ENCODE measurements around the gene ANKRD6.

Gene ANKRD6

DNA sequence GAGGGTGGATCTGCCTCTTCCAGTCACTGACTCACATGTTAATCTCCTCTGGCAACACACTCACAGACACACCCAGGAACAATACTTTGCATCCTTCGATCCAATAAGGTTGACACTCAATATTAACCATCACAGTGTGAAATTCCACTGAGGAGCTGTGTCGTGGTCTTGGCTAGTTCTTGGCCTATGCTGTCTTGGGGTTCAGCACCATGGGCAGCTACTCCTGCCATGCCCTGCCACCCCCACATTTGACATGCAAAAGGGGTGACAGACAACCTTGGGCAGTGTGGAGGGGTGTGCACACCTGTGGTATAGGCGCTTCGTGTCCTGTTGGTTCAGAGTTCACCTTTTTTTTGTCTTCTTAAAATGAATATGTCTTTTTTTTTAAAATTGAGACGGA, 25.8 kb downstream of the ANKRD6 start:
- Histone ChIP-seq H3K4me1 (ENCODE audit: control insufficient read depth, insufficient read depth, low read length) (no peaks in the 10 kb centered on the region), H3K9ac (ENCODE audit: low read length) (no peak overlapping the region), H3K4me3 (ENCODE audit: low read length) (no peak overlapping the region)

DNA sequence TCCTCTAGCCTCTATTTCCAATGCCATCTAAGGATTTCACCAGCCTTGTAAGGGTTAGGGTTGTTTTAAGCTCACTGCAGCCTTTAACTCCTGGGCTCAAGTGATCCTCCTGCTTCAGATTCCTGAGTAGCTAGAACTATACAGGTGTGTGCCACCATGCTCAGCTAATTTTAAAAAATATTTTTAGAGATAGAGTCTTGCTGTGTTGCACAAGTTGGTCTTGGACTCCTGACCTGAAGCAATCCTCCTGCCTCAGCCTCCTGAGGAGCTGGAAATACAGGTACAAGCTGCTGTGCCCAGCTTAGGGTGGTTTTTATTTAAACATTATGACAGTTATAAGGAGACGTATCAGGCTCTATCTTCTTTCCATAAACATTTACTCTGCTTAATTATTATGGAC, 26.5 kb downstream of the ANKRD6 start:
- Histone ChIP-seq H3K27me3 (ENCODE audit: control insufficient read depth, insufficient read depth, low read length) (no peaks in the 10 kb centered on the region), H3K9ac (ENCODE audit: low read length) (no peak overlapping the region), H3K36me3 (ENCODE audit: control insufficient read depth, insufficient read depth, low read length) (no peaks in the 10 kb centered on the region), H3K4me3 (ENCODE audit: low read length) (no peak overlapping the region), H3K27ac (ENCODE audit: low read depth, low read length) (no peak overlapping the region), H3K4me1 (ENCODE audit: control insufficient read depth, insufficient read depth, low read length) (no peaks in the 10 kb centered on the region)

More for the DNA sequence above, 25.8 kb downstream of the ANKRD6 start:
- Histone ChIP-seq H3K36me3 (ENCODE audit: control insufficient read depth, insufficient read depth, low read length) (no peaks in the 10 kb centered on the region), H3K27ac (ENCODE audit: low read depth, low read length) (no peak overlapping the region), H3K27me3 (ENCODE audit: control insufficient read depth, insufficient read depth, low read length) (no peaks in the 10 kb centered on the region)

DNA sequence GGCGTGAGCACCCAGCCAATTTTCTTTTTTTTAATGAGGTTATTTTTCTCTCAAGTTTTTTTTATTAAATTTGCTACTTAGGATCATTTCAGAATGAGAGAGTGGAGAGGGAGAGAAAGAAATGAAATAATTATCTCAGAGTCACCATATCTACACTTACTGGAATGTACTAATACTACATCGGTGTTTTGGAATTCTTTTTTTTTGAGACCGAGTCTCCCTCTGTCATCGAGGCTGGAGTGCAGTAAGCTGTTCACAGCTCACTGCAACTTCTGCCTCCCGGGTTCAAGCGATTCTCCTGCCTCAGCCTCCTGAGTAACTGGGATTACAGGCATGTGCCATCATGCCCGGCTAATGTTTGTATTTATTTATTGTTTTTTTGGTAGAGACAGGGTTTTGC, 27.8 kb downstream of the ANKRD6 start:
- Histone ChIP-seq H3K27me3 (ENCODE audit: control insufficient read depth, insufficient read depth, low read length) (no peaks in the 10 kb centered on the region), H3K27ac (ENCODE audit: low read depth, low read length) (no peak overlapping the region), H3K9ac (ENCODE audit: low read length) (no peak overlapping the region), H3K36me3 (ENCODE audit: control insufficient read depth, insufficient read depth, low read length) (no peaks in the 10 kb centered on the region), H3K4me3 (ENCODE audit: low read length) (no peak overlapping the region), H3K4me1 (ENCODE audit: control insufficient read depth, insufficient read depth, low read length) (no peaks in the 10 kb centered on the region)

DNA sequence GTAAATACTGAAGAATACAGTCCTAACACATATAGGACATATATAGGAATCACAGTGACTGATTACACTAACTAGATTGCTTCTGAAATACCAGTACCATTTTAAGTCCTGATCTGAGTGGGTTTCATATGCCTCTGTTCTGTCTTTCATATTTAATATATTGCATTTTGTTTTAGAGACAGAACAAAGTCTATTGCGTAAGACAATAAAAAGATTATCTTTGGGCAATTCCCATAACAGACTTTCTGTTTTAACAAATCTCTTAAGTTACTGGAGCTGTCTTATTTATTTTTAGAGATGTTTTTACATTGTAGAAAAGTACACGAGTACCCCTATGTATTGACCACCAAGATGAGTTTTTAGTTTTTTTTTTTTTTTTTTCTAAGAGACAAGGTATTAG, 29.6 kb downstream of the ANKRD6 start:
- Histone ChIP-seq H3K4me1 (ENCODE audit: control insufficient read depth, insufficient read depth, low read length) (no peaks in the 10 kb centered on the region), H3K9ac (ENCODE audit: low read length) (no peak overlapping the region)

DNA sequence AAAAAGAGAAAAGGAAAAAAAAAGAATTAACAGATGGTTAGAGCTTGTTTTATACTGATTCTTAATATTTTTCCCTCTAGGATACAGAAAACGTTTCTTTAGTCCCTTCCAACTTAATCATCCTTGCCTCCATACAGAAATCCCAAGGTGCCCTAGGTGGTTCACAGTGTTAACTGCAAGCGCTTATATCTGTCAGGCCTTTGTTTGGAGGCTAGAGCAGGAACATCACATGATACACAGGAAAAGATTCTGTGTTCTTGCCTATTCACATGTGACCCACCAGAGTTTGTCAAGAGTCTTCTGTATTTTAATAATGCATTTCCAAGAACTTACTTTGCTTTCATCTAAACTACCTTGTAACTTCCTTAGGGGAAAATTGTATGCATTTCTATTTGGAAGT, 31.3 kb downstream of the ANKRD6 start:
- H3K9ac ChIP-seq (ENCODE audit: low read length), result no peak overlapping the region
- no peaks in the 10 kb centered on the region for H3K27me3 ChIP-seq (ENCODE audit: control insufficient read depth, insufficient read depth, low read length)
- H3K4me1 ChIP-seq (ENCODE audit: control insufficient read depth, insufficient read depth, low read length), result no peaks in the 10 kb centered on the region
- H3K4me3 ChIP-seq (ENCODE audit: low read length), result no peak overlapping the region
- no peak overlapping the region for H3K27ac ChIP-seq (ENCODE audit: low read depth, low read length)
- H3K36me3 ChIP-seq (ENCODE audit: control insufficient read depth, insufficient read depth, low read length), result no peaks in the 10 kb centered on the region

More for the DNA sequence above, 29.6 kb downstream of the ANKRD6 start:
- H3K27ac ChIP-seq (ENCODE audit: low read depth, low read length), result no peak overlapping the region
- H3K4me3 ChIP-seq (ENCODE audit: low read length), result no peak overlapping the region
- H3K27me3 ChIP-seq (ENCODE audit: control insufficient read depth, insufficient read depth, low read length), result no peaks in the 10 kb centered on the region
- no peaks in the 10 kb centered on the region for H3K36me3 ChIP-seq (ENCODE audit: control insufficient read depth, insufficient read depth, low read length)

DNA sequence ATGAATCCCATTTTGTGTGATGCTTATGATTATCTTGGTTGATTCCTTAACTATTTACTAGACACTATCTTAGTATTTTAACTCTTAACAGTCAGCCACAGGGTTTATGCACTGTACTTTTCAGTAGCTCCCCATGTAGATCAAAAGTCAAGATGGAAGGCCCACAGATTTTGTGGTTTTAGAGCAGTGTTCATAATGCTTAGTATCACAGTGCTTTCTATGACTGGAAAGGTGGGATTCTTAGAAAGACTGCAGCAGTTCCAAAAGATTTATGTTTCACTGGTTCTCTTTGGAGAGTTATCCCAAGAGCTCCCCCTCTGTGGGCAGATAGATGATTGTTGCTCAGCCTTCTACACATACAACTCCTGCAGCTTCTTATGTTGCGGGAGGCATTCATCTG, 34.5 kb downstream of the ANKRD6 start:
- Histone ChIP-seq H3K36me3 (ENCODE audit: control insufficient read depth, insufficient read depth, low read length) (no peaks in the 10 kb centered on the region), H3K9ac (ENCODE audit: low read length) (no peak overlapping the region), H3K27ac (ENCODE audit: low read depth, low read length) (no peak overlapping the region), H3K4me3 (ENCODE audit: low read length) (no peak overlapping the region), H3K27me3 (ENCODE audit: control insufficient read depth, insufficient read depth, low read length) (no peaks in the 10 kb centered on the region), H3K4me1 (ENCODE audit: control insufficient read depth, insufficient read depth, low read length) (no peaks in the 10 kb centered on the region)

DNA sequence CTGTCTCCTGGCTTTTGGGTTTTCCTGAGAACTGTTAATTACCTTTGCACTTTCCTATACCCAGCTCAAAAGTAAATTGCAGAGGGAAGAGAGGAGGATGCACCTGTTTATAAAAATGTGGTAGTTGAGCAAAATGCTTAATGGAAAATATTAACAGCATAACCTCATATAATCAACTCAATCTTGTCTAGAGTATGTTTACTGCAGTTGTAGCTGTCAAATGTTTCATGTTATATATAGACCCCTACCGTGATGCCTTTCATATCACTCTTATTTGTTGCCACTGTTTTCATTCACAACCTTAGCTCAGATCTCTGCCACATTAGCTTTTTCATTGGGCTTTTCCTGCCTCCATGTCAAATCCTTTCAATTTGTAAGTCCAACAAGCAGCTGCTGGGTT, 36.0 kb downstream of the ANKRD6 start:
- H3K27me3 ChIP-seq (ENCODE audit: control insufficient read depth, insufficient read depth, low read length), result no peaks in the 10 kb centered on the region
- H3K9ac ChIP-seq (ENCODE audit: low read length), result no peak overlapping the region
- H3K36me3 ChIP-seq (ENCODE audit: control insufficient read depth, insufficient read depth, low read length), result no peaks in the 10 kb centered on the region
- no peaks in the 10 kb centered on the region for H3K4me1 ChIP-seq (ENCODE audit: control insufficient read depth, insufficient read depth, low read length)
- H3K4me3 ChIP-seq (ENCODE audit: low read length), result no peak overlapping the region
- no peak overlapping the region for H3K27ac ChIP-seq (ENCODE audit: low read depth, low read length)

DNA sequence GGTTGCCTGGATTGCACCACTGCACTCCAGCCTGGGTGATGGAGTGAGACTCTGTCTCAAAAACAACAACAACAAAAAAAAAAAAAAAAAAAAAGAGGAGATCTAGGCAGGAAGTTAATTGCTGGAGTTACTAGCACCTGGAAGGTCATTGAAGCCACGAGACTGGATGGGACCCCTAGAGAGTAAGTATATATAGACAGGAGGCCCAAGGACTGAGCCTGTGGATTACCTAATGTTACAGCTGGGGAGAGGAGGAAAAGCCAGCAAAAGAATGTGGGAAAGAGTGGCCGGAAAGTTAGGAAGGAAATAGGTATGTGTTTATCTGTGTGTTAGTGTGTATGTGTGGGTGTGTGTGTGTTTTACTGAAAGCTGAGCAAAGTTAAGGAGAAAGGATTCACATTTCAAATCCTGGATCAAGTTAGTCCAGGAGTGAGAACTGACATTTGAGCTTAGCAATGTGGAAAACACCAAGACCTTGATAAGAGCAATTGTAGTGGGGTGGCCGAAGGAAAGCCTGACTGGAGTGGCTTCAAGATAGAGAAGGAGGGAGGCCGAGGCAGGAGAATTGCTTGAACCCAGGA, 38.4 kb downstream of the ANKRD6 start:
- Histone ChIP-seq H3K4me3 (ENCODE audit: low read length) (no peak overlapping the region), H3K36me3 (ENCODE audit: control insufficient read depth, insufficient read depth, low read length) (no peaks in the 10 kb centered on the region), H3K27ac (ENCODE audit: low read depth, low read length) (no peak overlapping the region), H3K27me3 (ENCODE audit: control insufficient read depth, insufficient read depth, low read length) (no peaks in the 10 kb centered on the region), H3K9ac (ENCODE audit: low read length) (no peak overlapping the region), H3K4me1 (ENCODE audit: control insufficient read depth, insufficient read depth, low read length) (no peaks in the 10 kb centered on the region)

DNA sequence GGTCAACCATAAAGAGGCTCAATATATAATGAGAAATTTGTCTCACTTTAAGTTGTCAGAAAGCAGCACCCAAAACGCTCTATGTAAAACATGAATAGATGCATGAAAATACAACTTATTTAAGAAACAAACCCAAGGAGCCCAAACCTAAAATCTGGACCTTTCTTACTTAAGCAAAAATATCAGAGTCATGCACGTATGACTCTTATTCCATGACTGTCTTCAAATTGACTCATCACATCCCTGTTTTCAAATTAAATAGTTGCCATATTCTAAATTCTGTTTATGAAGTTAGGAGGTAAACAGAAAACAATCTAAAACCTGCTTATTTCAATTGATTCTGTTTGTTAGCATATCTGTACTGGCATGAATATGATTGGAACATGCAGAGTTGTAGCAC, 42.1 kb downstream of the ANKRD6 start:
- H3K4me1 ChIP-seq (ENCODE audit: control insufficient read depth, insufficient read depth, low read length), result no peaks in the 10 kb centered on the region
- no peak overlapping the region for H3K27ac ChIP-seq (ENCODE audit: low read depth, low read length)
- no peak overlapping the region for H3K4me3 ChIP-seq (ENCODE audit: low read length)
- H3K36me3 ChIP-seq (ENCODE audit: control insufficient read depth, insufficient read depth, low read length), result no peaks in the 10 kb centered on the region
- no peak overlapping the region for H3K9ac ChIP-seq (ENCODE audit: low read length)
- H3K27me3 ChIP-seq (ENCODE audit: control insufficient read depth, insufficient read depth, low read length), result no peaks in the 10 kb centered on the region

DNA sequence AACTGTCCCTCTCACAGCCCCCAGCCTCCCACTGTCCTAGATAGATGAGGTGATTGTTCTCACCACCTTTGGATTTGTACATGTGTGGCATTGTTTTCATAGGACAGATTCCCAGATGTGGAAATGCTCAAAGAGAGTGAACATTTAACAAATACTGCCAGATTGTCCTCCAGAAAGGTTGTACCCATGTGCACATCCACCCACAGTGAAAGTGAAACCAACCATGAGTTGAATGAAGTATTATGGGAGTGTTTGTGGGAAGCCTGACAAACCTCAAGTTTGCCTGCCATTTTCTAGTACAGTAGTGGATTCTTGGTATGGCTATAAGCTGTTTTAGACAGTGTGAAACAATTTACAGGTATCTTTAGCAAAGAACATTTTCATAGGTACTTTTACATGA, 42.7 kb downstream of the ANKRD6 start:
- Histone ChIP-seq H3K27me3 (ENCODE audit: control insufficient read depth, insufficient read depth, low read length) (no peaks in the 10 kb centered on the region), H3K4me3 (ENCODE audit: low read length) (no peak overlapping the region), H3K36me3 (ENCODE audit: control insufficient read depth, insufficient read depth, low read length) (no peaks in the 10 kb centered on the region), H3K27ac (ENCODE audit: low read depth, low read length) (no peak overlapping the region), H3K4me1 (ENCODE audit: control insufficient read depth, insufficient read depth, low read length) (no peaks in the 10 kb centered on the region), H3K9ac (ENCODE audit: low read length) (no peak overlapping the region)

DNA sequence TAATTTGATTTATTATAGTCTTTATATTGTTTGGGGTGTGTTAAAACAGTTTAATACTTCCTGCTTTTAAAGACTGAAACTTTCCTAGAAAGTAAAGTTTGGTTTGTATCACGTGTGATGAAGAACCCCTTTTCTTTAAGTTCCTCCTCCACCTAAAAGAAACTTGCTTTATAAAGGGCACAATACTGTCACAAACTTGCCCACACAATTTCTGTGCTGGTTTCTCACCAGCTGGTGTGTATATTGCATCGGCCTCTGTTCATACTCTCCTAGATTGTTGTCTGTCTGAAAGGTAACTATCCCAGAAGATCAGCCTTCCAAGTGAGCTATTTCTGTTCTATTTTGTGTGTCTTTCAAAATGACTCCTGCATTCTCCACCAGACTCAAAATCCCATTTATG, 46.9 kb downstream of the ANKRD6 start:
- Histone ChIP-seq H3K27ac (ENCODE audit: low read depth, low read length) (no peak overlapping the region), H3K4me1 (ENCODE audit: control insufficient read depth, insufficient read depth, low read length) (peaks cover 2% of the 10 kb centered on the region), H3K27me3 (ENCODE audit: control insufficient read depth, insufficient read depth, low read length) (no peaks in the 10 kb centered on the region), H3K9ac (ENCODE audit: low read length) (no peak overlapping the region), H3K36me3 (ENCODE audit: control insufficient read depth, insufficient read depth, low read length) (no peaks in the 10 kb centered on the region), H3K4me3 (ENCODE audit: low read length) (no peak overlapping the region)

DNA sequence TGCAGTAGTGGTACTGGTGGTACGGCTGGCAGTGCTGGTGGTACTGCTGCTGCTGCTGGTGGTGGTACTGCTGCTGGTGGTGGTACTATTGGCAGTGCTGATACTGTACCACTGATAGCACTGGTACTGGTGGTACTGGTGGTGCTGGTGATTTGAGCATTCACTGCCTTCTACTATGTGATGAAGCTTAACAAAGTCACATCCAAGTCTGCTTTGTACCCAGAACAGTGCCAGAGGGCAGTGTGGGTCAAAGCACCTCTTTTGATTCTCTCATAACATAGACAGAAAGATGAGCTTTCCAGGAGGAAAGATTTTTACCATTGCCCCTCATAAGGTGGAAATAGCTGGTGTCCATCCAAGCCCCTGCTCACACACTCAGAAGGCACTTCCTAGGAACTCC, 48.7 kb downstream of the ANKRD6 start:
- H3K4me1 ChIP-seq (ENCODE audit: control insufficient read depth, insufficient read depth, low read length), result peaks cover 2% of the 10 kb centered on the region
- no peaks in the 10 kb centered on the region for H3K27me3 ChIP-seq (ENCODE audit: control insufficient read depth, insufficient read depth, low read length)
- no peak overlapping the region for H3K9ac ChIP-seq (ENCODE audit: low read length)
- no peak overlapping the region for H3K4me3 ChIP-seq (ENCODE audit: low read length)
- H3K27ac ChIP-seq (ENCODE audit: low read depth, low read length), result no peak overlapping the region
- no peaks in the 10 kb centered on the region for H3K36me3 ChIP-seq (ENCODE audit: control insufficient read depth, insufficient read depth, low read length)

DNA sequence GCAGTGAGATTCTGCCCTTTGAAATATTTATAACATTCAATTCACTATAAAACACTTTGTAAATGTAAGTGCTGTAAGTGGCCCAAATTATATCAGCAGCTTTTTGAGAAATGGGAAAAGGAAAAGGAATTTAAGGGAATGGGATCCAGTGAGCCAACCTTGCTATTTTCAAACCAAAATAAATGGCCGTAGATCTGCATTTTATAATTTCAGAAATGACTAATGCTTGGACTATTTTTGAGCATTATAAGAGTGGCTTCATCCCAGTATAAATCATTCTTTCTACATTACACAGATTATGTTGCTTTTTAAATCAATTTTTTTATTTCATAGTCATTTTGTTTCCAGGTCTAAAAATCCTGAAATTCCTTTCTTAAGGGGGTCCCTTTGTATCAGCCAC, 49.2 kb downstream of the ANKRD6 start:
- Histone ChIP-seq H3K36me3 (ENCODE audit: control insufficient read depth, insufficient read depth, low read length) (no peaks in the 10 kb centered on the region), H3K27me3 (ENCODE audit: control insufficient read depth, insufficient read depth, low read length) (no peaks in the 10 kb centered on the region), H3K4me3 (ENCODE audit: low read length) (no peak overlapping the region), H3K9ac (ENCODE audit: low read length) (no peak overlapping the region), H3K27ac (ENCODE audit: low read depth, low read length) (no peak overlapping the region), H3K4me1 (ENCODE audit: control insufficient read depth, insufficient read depth, low read length) (peaks cover 2% of the 10 kb centered on the region)
